ENCODE measurements around the gene MORC1.
"Not testable (repeated sequence)": the region's sequence is repeated elsewhere in the genome, so short reads cannot be mapped to it uniquely, and the experiment has no call there.

MORC1 gene, protein sequence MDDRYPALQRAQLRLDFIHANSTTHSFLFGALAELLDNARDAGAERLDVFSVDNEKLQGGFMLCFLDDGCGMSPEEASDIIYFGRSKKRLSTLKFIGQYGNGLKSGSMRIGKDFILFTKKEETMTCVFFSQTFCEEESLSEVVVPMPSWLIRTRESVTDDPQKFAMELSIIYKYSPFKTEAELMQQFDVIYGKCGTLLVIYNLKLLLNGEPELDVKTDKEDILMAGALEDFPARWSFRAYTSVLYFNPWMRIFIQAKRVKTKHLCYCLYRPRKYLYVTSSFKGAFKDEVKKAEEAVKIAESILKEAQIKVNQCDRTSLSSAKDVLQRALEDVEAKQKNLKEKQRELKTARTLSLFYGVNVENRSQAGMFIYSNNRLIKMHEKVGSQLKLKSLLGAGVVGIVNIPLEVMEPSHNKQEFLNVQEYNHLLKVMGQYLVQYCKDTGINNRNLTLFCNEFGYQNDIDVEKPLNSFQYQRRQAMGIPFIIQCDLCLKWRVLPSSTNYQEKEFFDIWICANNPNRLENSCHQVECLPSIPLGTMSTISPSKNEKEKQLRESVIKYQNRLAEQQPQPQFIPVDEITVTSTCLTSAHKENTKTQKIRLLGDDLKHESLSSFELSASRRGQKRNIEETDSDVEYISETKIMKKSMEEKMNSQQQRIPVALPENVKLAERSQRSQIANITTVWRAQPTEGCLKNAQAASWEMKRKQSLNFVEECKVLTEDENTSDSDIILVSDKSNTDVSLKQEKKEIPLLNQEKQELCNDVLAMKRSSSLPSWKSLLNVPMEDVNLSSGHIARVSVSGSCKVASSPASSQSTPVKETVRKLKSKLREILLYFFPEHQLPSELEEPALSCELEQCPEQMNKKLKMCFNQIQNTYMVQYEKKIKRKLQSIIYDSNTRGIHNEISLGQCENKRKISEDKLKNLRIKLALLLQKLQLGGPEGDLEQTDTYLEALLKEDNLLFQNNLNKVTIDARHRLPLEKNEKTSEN

DNA sequence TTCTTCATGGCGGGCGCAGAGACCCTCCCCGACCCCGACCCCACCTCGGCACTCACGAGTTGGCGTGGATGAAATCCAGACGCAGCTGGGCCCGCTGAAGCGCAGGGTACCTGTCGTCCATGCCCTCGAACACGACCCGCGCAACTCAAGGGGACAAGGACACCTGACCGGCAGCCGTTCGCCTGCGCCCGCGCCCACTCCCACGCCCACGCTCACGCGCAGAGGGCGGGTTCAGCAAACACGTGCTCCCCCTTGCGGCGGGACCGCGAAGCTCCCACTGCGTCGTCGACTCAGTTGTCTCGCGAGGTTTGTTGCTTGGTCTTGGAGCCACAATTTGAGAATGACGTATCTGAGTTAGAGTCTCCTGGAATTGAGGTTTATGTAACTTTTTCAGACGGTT is at the start of gene MORC1:
MORC1 (minus strand) TSS at position 196 of the 400 bp plus-strand sequence; CDS start at position 121, 75 bp downstream.
- DNase-seq: no peak

DNA sequence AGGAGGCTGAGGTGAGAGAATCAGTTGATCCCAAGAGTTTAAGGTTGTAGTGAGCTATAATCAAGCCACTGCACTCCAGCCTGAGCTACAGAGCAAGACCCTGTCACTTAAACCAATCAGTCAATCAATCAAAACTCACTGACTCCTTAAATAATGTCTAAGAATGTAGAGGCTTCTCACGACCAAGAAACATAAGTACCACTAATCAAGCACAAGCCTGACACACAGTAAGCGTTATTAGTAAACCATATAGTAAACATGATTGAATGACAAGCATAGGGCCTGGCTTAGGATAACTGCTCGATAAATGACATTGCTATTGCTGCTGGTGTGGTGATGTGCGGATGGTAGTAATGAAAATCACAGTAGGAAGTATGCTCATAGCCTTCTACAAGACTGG is 48.0 kb upstream of the MORC1 start:
- no peak for DNase-seq

DNA sequence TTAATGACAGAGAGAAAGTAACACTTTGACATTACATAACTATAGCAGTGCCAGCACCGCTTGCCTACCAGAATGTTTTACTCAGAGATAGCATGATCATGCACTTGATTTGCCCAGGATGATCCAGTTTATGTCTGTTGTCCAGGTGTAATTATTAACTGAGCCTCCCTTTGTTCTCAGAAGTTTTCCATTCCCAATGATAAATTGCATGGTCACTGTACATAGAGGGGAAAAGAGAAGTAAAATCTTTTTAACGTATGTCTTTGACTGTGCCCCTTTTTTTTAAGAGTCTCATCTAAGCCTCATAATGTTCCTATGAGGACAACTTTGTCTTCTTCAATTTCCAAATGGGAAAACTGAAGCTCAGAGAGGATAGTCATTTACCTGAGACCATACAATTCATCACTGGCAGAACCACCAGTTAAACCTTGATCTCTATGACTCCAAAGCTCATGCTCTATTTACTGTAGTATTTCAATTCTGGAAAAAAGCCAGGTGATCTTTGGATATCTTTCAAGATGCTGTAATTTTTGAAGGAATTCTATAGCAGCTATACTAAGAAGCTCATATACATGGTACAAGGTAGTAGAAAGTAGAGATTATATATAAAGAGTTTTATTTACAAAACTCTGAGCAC is 43.7 kb upstream of the MORC1 start:
- DNase-seq: no peak

DNA sequence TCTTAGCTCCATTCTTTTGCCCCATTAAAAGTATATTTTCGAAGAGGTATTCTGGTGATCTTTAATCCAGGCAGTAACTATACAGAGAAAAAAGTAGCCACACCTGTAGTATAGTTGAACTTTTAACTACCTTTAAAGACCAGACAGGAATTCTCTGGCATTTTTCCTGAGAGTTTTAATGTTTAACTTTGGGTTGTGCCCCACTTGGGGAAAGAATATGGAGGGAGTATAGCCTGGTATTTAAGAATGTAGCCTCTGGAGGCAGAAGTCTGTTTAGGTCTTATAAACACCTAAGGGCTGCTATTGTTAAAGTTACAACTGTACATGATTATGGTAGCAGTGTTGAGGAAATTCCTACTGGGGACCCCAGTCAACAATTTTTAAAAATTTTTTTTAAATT is 37.9 kb upstream of the MORC1 start:
- DNase-seq: no peak

DNA sequence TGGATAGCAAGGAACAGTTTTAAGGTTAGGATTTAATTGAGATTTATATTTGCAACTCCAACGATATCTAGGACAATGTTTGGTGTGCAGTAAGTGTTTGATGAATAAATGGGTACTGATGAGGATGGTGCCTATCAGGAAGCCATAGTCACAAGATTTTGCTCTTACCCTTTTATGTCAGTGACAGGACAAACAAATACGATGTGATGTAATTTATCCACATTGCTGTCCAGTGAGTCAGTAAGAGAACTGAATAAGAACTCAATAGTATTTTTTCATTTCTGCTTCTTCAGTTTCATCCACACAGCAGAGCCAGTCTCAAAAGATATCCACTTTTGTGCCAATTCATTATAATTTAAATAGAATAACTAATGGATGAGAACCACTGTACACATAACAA is 37.0 kb upstream of the MORC1 start:
- DNase-seq: no peak

DNA sequence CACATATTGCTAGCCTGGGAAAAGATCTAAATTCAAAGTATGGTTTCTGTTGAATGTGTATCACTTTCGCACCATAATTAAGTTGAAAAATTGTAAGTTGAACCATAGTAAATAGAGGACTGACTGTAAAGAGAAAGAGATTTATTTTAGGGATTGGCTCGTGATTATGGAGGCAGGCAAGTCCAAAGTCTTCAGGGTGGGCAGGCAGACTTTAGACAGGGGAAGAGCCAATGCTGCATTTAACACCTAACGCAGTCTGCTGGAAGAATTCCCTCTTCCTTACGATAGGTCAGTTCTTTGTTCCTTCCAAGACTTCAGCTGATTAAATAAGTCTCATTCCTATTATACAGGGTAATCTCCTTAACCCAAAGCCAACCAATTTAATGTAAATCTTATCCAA is 34.4 kb upstream of the MORC1 start:
- no peak for DNase-seq

DNA sequence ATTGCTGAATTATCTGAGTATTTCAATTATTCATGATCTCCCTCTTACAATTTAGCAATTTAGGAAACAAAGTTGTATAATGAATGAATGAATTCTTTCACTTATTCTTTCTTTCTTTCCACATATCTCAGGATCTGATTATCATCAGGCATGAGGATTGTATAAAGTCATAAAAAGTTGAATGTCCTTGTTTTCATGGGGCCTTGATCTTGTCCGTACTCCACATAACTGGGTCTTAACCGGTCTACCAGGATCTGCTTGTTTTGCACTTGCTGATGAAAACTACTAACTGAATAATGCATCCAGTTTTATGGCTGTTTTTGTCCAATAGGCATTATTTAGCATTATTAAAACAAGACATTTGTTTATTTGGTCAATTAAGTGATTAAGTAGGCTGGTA is 31.1 kb upstream of the MORC1 start:
- DNase-seq: no peak

DNA sequence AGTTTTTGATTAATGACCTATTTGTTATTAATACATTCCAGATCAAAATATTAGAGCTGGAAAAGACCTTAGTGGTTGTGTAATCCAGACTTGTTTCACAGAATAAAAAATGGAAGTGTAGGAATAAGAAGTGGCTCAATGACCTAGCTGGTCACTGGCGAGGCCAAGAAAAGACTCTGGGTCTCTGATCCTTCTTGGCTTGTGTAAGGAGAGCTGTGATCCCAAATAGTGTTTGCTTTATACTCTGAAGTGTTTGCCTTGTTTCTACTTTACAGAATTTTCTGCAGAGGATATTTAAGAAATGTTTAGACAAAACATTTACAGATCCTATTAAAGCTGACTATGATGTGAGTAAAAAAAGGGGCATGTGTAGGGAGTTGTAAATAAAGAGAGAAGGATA is 25.7 kb upstream of the MORC1 start:
- DNase-seq: no peak

DNA sequence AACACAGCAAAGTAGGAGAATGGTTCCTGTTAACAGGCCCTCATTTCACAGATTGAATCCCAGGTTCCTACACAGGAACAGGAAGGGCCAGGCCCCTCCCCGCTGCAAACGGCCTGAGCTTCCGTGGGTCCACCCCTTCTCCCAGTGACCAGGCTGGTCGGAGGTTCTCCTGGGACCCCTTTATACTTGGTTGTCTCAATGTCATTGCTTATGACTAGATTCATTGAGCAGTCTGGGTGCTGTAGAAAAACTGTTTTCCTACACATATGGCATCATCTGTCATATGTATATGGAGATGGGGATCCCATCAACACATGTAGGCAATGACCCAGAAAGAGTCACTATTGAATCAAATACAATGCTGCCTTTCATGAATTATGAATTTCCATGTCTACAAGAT is 22.4 kb upstream of the MORC1 start:
- DNase-seq: no peak

DNA sequence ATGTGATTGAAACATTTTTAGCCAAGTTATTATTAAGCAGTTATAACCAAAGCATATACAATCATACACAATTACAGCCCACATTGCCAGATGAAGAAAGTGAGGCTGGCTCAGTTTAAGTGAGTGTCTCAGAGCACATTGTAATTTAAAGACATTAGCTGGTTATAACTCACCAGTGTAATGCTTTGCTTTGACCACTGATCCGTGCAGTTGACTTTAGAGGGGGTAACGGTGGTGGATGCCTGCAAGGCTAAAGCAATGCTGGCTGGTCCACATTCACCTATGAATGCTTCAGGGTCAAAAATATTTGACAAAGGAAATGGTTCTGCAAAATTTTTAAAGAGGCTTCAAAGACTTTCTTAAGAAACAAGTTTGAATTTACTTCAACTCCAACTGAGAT is 19.8 kb upstream of the MORC1 start:
- DNase-seq: no peak

DNA sequence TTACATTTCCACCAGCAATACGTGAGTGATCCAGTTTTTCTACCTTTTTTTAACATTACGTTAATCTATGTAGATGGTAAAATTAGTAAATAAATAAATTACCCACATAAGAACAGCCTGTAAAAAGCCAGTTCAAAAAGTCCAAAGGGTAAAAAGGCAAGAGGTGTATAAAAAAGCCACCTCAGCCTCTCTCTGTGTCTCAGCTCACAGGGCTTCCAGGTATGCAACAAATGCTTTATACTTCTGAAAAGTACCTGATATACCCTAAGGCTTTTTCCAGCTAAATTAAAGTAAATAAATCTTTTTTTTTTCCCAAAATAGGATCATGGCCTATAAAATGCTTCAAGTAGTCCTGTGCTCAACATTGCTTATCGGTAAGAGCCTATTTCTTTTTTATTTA is 18.6 kb upstream of the MORC1 start, which contains the start of gene C3orf85:
C3orf85 (plus strand) TSS at position 197 of the 400 bp plus-strand sequence; CDS start at position 326, 129 bp downstream.
- DNase-seq: no peak

DNA sequence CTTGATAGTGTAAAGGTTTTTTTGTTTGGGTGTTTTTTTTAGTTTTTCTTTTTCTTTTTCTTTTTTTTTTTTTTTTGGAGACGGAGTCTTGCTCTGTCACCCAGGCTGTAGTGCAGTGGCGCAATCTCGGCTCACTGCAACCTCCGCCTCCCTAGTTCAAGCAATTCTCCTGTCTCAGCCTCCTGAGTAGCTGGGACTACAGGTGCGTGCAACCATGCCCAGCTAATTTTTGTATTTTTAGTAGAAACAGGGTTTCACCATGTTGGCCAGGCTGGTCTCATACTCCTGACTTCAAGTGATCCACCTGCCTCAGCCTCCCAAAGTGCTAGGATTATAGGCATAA is 15.5 kb upstream of the MORC1 start:
- DNase-seq: not testable (repeated sequence)

DNA sequence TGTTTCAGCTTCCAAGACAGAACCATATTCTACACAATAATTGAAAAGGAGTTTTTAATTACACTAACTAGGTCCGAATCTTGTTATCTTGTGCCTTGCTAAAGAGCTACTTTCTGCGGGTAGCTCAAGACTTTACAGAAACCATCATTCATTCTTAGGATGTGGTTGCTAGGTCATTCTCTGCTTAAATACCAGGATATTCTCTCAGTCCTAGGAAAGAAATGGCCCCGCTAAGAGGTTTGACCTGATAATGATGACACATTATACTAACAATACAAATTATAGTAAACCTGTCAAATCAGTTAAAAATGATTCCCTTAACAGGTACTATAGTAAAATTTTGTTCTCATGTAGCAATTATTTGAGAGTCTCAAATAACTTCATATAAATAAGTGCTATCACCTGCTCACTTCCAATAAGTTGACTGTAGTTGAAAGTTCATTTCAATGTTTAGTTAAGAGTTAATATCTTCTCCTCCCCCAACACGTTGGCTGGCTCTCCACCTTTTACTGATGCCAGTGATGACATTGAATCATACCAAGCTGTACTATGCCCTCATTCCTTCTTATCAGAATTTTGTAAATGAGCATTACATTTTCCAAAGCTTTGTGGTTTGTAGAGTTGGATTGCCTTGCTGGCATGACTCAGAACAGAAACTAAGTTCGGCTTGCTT is 15.0 kb upstream of the MORC1 start:
- DNase-seq: no peak

DNA sequence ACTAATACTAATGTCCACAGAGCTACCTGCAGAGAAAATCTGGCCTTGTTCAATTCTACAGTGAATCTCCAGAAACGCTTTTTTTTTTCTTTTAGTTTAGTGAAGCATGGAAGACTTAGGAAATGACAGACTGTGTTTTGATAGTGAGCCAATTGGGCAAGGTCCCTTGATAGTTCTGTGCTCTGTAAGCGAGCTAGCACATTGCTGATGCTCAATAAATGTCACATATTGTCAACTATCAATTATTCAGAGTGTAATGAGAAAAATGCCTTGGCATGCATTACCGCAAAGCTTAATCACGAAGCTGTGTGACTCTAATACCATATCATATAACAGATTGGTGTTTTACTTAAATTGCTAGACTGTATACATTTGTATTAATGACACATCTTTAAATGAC is 13.3 kb upstream of the MORC1 start:
- DNase-seq: no peak

DNA sequence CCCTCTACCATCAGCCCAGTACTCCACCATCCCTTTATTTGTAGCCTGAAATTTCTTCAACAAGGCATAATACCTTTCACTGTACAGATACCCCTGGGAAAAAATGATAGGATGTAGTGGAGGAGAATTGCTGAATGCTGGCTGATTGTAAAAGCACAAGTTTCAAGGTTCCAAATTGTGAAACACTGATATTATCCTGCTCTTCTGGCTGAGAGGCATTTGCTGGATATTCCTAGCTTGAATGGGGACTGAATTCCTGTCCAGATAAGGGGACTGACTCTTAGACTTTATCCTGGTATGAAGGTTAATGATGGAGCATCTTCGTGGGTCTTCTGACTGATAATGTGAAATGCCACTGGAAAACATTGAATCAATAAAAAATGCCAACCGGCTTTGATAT is 9.6 kb upstream of the MORC1 start:
- no peak for DNase-seq

DNA sequence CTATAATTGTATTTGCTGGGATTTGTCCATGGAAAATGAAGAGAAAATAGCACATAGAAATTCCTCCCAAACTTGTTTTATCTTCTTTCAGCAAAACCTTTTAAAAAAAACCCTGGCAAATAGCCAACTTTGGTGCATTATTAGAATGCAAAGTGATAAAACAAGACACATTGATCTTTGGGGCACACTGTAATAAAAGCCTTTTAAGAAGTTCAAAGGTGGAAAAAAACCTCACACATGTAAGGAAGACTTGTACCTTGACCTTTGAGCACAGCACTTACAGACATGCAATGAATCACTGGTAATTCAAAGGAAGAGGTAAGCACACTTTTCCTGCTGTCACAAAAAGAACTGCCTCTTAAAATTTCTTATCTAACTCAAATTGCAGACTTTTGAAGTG is 8.0 kb upstream of the MORC1 start:
- no peak for DNase-seq

DNA sequence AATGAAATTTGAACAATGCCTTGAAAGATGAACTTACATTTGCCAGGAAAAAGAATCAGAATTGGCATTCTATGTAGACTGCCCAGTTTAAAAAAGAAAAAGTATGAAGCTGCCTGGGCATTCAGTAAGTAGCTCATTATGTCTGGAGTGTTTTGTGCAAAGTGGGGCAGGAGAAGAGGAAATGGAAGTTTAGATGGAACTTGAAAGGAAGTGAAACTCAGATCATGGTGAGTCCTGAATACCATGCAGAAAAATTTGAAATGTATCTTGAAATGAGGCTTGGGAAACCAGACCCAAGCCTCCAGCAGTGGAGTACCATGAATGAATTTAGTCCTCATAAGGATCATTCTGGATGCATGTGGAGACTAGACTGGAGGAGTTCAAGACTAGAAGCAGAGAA is 4.8 kb upstream of the MORC1 start:
- DNase-seq: no peak

DNA sequence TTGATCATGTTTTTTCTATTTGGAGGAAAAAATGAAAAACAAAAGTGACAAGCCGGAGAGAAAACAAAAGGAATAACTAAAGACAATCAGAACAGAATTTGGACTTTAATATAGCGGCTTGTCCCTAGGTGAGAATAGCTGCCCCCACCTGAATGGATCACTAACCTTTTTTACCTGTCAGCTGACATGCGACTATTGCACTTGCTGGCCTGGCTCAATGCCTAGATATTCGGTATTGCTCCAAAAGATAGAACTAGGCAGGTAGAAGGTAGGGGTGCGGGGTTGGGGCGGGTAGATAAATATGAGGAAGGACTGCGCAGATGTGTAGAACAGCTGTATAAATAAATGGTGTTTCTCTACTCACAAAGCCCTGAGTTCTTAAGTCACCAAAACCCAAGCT is 650 bp upstream of the MORC1 start:
- no peak for DNase-seq

DNA sequence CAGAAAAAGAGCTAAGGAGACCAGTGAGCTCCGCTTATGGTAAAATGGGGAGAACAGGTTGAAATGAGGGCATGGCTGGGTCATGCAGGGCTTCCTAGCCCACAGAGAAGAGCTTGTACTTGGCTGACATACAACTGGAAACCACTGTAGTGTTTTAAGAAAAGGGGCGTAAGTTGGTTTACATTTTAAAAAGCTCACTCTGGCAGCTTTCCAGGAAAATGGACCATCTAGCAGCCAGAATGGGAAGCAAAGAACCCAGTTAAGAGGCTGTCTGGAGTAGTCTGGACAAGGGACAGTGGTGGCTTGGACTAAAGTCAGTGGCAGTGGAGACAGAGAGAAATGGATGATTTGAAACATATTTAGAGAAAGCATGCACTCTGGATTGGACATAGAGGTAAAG is 1.9 kb downstream of the MORC1 start:
- no peak for DNase-seq

DNA sequence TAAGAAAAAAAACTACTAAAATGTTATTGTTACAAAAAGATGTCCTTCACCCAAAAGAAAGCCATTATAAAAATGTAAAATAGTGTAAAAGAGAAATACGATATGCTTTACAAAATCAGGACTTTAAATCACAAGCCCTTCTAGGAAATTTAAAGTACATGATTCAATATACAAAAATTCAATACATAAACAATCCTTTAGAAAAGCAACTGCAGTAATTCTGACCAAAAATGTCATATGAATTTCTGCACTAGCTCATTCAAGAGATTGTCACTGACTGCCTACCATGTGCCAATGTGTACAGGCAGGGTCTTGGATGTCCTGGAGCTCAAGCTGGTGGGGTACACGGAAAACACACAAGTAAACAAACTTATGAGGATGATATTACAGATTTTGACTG is 2.5 kb downstream of the MORC1 start:
- no peak for DNase-seq

DNA sequence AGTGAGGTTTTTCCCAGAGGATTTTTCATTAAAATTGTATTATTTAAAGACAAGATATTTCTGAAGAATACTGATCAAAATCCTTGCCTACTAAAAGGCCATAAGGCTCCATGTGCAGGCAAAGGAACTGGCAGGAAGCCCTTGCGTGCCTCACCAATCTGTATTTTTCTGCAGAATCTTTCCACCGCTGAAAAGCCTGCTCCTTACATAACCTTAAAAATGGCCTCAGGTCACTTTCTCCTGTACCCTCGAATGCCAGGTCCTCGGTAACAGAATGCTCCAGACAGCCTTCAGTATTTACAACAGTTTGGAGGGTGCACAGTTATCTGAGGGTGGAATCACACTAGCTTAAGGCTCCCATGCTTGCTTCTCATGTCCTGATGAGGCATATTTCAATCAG is 3.2 kb downstream of the MORC1 start:
- no peak for DNase-seq

DNA sequence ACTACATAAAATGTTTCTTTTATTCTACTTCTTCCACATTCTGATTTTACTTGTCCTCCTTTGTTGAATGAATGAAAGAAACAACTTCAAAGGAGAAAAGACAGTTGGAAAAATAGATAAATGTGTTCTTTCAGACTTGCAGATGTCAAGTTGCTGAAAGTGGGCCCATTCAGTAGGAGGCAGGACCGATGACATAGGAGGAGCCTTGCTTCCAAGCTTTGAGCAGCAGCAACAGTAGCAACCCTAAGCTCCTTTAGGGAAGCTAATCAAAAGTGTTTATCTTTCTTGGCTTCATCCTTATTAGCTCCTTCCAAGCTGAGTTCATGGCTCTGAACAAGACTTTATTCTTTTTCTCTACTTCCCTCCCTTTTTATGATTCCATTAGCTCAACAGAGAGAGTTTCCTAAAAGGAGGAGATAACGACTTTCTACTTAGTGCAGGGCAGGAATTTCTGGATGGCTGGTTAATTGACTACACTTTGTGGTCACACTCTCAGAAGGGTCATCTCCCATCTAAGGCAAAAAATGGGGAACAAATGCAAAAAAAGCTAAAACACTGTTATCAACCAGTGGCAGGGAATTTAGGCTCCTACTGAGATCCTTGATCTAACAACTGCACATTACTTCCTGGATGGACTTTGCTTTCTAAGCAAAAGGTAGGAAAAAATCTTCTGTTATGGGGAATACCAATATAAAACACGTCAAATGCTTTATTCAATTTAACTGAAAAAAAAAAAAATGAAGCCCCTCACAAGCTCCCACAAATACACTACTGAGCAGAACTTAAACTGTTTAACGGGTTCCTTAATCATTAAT is 4.8 kb downstream of the MORC1 start:
- DNase-seq: no peak

Measured in NK-92 treated with Interleukin-12 subunit alpha and Interleukin-12 subunit beta, amount 100 ng/mL, for 24 hours (cell line).